GM12878 (cell line): ENCODE results near the gene ZNF689. TPM values are rescaled to one million over a fixed set of nuclear protein-coding genes. Genes with fewer than 3 reads are reported as not detected.
A peak's percentile ranks its signal among the peaks of the same experiment; 100 is the strongest.

ENCODE experiments used
- ATF7 ChIP-seq: fragments of 450-650 bp; IDR thresholded peaks from 2 replicates; pipeline ENCODE4 v1.6.1; 2016; ENCODE audit warnings: low read depth, mild to moderate bottlenecking
- BRCA1 ChIP-seq: IDR thresholded peaks from 2 replicates; pipeline ENCODE4 v1.6.1; 2011; ENCODE audit warnings: low read depth, low read length, improper control_type of control experiment
- CBX3 ChIP-seq: fragments of 200-600 bp; sonication (generic); IDR thresholded peaks from 2 replicates; pipeline ENCODE4 v1.6.1; 2016; ENCODE audit warnings: low read depth, borderline replicate concordance
- CHD2 ChIP-seq: IDR thresholded peaks from 2 replicates; pipeline ENCODE4 v1.6.1; 2011; ENCODE audit warnings: low read depth, low read length, improper control_type of control experiment, borderline replicate concordance
- EED ChIP-seq: sonication (generic); IDR thresholded peaks from 2 replicates; pipeline ENCODE4 v1.6.1; 2016; ENCODE audit warnings: antibody characterized with exemption, low read depth
- ETV6 ChIP-seq, 2 experiments: fragments of 450-650 bp in 1 of 2; IDR thresholded peaks in 1 of 2; conservative IDR thresholded peaks in 1 of 2; 2 replicates each; pipeline ENCODE4 v1.6.1; 2014; ENCODE audit warnings: antibody characterized with exemption in 1 of 2, borderline replicate concordance in 1 of 2, low read depth in 1 of 2, mild to moderate bottlenecking in 1 of 2, moderate library complexity in 1 of 2
- EZH2 ChIP-seq: IDR thresholded peaks from 2 replicates; pipeline ENCODE4 v1.6.1; 2012; ENCODE audit warnings: low read depth, mild to moderate bottlenecking, control low read depth, inconsistent platforms, low read length, borderline replicate concordance; ENCODE audit not compliant: control insufficient read depth
- FOXK2 ChIP-seq: fragments of 450-650 bp; IDR thresholded peaks from 2 replicates; pipeline ENCODE4 v1.6.1; 2017; ENCODE audit warnings: mild to moderate bottlenecking, moderate library complexity
- FOXM1 ChIP-seq: IDR thresholded peaks from 2 replicates; pipeline ENCODE4 v1.6.1; 2012; ENCODE audit warnings: low read depth, mild to moderate bottlenecking, inconsistent platforms, low read length, moderate library complexity
- GABPA ChIP-seq: IDR thresholded peaks from 2 replicates; pipeline ENCODE4 v1.6.1; 2014; ENCODE audit warnings: antibody characterized with exemption, low read depth, mild to moderate bottlenecking, inconsistent platforms
- JUNB ChIP-seq: IDR thresholded peaks from 2 replicates; pipeline ENCODE4 v1.6.1; 2016; ENCODE audit warnings: antibody characterized with exemption, mild to moderate bottlenecking
- KAT2A ChIP-seq: conservative IDR thresholded peaks from 2 replicates; pipeline ENCODE4 v1.6.1; 2011; ENCODE audit warnings: low read depth, low read length; ENCODE audit not compliant: control insufficient read depth
- MAX ChIP-seq: IDR thresholded peaks from 2 replicates; pipeline ENCODE4 v1.6.1; 2012; ENCODE audit warnings: low read depth, low read length, improper control_type of control experiment
- NFYA ChIP-seq: IDR thresholded peaks from 2 replicates; pipeline ENCODE4 v1.6.1; 2011; ENCODE audit warnings: low read depth, mild to moderate bottlenecking, low read length, improper control_type of control experiment, borderline replicate concordance
- NFYB ChIP-seq: IDR thresholded peaks from 2 replicates; pipeline ENCODE4 v1.6.1; 2011; ENCODE audit warnings: low read depth, mild to moderate bottlenecking, low read length, improper control_type of control experiment, moderate library complexity; ENCODE audit not compliant: insufficient read depth
- NR2C1 ChIP-seq: fragments of 450-650 bp; IDR thresholded peaks from 2 replicates; pipeline ENCODE4 v1.6.1; 2017; ENCODE audit warnings: antibody characterized with exemption, mild to moderate bottlenecking, moderate library complexity
- PAX5 ChIP-seq: IDR thresholded peaks from 2 replicates; pipeline ENCODE4 v1.6.1; 2011; ENCODE audit warnings: low read depth, low read length, borderline replicate concordance
- RAD51 ChIP-seq: fragments of 450-650 bp; IDR thresholded peaks from 2 replicates; pipeline ENCODE4 v1.6.1; 2016; ENCODE audit warnings: moderate library complexity, mild to moderate bottlenecking, inconsistent platforms
- SMARCA5 ChIP-seq: fragments of 450-650 bp; IDR thresholded peaks from 2 replicates; pipeline ENCODE4 v1.6.1; 2017; ENCODE audit warnings: mild to moderate bottlenecking
- SP1 ChIP-seq: IDR thresholded peaks from one replicate; pipeline ENCODE4 v1.6.1; 2011; ENCODE audit warnings: low read depth, low read length
- STAT3 ChIP-seq: IDR thresholded peaks from 2 replicates; pipeline ENCODE4 v1.6.1; 2011; ENCODE audit warnings: low read depth, low read length, improper control_type of control experiment
- YY1 ChIP-seq: IDR thresholded peaks from 2 replicates; pipeline ENCODE4 v1.6.1; 2011; ENCODE audit warnings: low read depth, mild to moderate bottlenecking, low read length
- ZNF384 ChIP-seq: IDR thresholded peaks from 2 replicates; pipeline ENCODE4 v1.6.1; 2012; ENCODE audit warnings: low read depth, mild to moderate bottlenecking, low read length, improper control_type of control experiment, borderline replicate concordance
- polyA plus RNA-seq, 11 experiments: library from polyadenylated mRNA; depleted of rRNA in 4 of 11; unstranded in 6 of 11; stranded (reverse) in 5 of 11; fragments of >200 nt; fragmentation: Nextera tagmentation in 4 of 11; fragmentation: Illumina TruSeq in 1 of 11; extraction: Ambion mirVana in 4 of 11; extraction: Trizol in 1 of 11; gene quantifications; 1 replicate in 1 of 11; 2 replicates in 10 of 11; pipeline versions ENCODE4 v1.2.1 to v1.2.3, GENCODE V29; 2011 to 2016; ENCODE audit warnings: inconsistent platforms in 2 of 11, missing spikeins in 2 of 11, low read depth in 1 of 11
- total RNA-seq, 4 experiments: library from RNA; depleted of rRNA in 3 of 4; stranded (reverse); fragments of >200 nt in 3 of 4; fragmentation: Illumina TruSeq in 1 of 4; extraction: Trizol in 1 of 4; gene quantifications; 2 replicates each; pipeline versions ENCODE4 v1.2.1 to v1.2.3, GENCODE V29; 2013 to 2021
- TF ChIP-seq, protein P1 (sequence below): fragments of 450-650 bp; IDR thresholded peaks from 2 replicates; pipeline ENCODE4 v1.6.1; 2017; ENCODE audit warnings: borderline replicate concordance
- TF ChIP-seq, protein P2 (sequence below): fragments of 450-650 bp; IDR thresholded peaks from 2 replicates; pipeline ENCODE4 v1.6.1; 2017; ENCODE audit warnings: mild to moderate bottlenecking
- TF ChIP-seq, protein P3 (sequence below): fragments of 450-650 bp; IDR thresholded peaks from 2 replicates; pipeline ENCODE4 v1.6.1; 2016; ENCODE audit warnings: mild to moderate bottlenecking

ZNF689 gene
- total and polyA plus RNA-seq, 10 of the 15 experiments (the other 5 are each of a cell fraction or from before 2014, with no cell fraction given), result 4.7 to 13.2 (median 8.5) TPM

DNA sequence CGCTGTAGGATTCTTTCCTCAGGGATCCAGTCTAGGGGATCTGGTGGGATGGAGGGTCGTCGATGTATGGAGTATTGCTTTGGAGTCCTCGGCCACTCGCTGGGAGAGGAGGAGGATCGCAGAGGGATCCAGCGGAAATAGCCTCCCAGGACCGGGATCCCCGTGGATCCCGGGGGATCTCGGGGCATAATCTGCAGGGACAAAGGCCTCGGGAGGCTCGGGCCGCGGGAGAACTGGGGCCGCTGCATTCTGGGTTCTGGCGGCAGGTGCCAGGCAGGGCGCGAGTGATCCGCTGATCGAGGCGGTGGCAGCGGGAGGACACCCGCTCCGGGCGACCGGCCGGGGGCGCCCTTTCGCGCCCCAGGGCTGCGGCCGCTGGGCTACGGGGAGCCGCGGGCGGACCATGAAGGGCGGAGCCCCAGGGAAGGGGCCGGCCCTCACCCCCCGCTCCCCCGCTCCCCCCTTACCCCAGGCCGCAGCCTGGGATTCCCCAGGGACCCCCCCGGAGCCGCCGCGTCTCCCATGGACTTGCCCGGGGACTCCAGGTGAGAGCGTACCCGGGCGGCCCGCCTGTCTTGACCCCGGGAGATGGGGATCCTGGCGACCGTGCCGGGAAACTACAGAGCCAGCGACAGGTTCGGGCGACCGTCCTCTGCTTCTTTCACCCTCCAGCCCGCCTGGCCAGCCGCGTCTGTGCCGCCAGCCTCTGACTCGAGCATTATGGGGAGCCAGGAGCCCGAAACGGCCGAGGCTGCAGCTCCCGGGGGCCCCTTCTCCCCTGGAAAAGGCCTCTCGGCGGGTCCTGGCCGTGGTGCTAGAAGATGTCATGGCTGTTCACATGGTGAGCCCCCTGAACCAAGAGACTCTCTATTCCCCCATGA lies 41.2 kb upstream of the ZNF689 start (continued):
- TF ChIP-seq NFYB, result no peak
- TF ChIP-seq JUNB, result no peak
- no peak for TF ChIP-seq RAD51
- TF ChIP-seq KAT2A, result no peak
- 0 out of 2 replicates have a peak, but pooled peaks have one; percentile 37 for TF ChIP-seq EED
- TF ChIP-seq FOXM1, result no peak
- TF ChIP-seq, protein P1, sequence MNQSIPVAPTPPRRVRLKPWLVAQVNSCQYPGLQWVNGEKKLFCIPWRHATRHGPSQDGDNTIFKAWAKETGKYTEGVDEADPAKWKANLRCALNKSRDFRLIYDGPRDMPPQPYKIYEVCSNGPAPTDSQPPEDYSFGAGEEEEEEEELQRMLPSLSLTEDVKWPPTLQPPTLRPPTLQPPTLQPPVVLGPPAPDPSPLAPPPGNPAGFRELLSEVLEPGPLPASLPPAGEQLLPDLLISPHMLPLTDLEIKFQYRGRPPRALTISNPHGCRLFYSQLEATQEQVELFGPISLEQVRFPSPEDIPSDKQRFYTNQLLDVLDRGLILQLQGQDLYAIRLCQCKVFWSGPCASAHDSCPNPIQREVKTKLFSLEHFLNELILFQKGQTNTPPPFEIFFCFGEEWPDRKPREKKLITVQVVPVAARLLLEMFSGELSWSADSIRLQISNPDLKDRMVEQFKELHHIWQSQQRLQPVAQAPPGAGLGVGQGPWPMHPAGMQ, result no peak
- no peak for TF ChIP-seq CHD2
- no peak for TF ChIP-seq EZH2
- TF ChIP-seq, protein P2, sequence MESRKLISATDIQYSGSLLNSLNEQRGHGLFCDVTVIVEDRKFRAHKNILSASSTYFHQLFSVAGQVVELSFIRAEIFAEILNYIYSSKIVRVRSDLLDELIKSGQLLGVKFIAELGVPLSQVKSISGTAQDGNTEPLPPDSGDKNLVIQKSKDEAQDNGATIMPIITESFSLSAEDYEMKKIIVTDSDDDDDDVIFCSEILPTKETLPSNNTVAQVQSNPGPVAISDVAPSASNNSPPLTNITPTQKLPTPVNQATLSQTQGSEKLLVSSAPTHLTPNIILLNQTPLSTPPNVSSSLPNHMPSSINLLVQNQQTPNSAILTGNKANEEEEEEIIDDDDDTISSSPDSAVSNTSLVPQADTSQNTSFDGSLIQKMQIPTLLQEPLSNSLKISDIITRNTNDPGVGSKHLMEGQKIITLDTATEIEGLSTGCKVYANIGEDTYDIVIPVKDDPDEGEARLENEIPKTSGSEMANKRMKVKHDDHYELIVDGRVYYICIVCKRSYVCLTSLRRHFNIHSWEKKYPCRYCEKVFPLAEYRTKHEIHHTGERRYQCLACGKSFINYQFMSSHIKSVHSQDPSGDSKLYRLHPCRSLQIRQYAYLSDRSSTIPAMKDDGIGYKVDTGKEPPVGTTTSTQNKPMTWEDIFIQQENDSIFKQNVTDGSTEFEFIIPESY, result no peak
- no peak for TF ChIP-seq NFYA
- TF ChIP-seq BRCA1, result no peak
- no peak for TF ChIP-seq ETV6 (conservative IDR thresholded peaks at IDR 0.05 in 1 of 2, IDR thresholded peaks at IDR 0.05 in 1 of 2; ENCODE audit: borderline replicate concordance in 1 of 2, low read depth in 1 of 2)
- no peak for TF ChIP-seq CBX3
- no peak for TF ChIP-seq ATF7
- TF ChIP-seq ZNF384, result no peak
- no peak for TF ChIP-seq MAX
- TF ChIP-seq NR2C1, result no peak
- TF ChIP-seq, protein P3, sequence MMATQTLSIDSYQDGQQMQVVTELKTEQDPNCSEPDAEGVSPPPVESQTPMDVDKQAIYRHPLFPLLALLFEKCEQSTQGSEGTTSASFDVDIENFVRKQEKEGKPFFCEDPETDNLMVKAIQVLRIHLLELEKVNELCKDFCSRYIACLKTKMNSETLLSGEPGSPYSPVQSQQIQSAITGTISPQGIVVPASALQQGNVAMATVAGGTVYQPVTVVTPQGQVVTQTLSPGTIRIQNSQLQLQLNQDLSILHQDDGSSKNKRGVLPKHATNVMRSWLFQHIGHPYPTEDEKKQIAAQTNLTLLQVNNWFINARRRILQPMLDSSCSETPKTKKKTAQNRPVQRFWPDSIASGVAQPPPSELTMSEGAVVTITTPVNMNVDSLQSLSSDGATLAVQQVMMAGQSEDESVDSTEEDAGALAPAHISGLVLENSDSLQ, result no peak
- no peak for TF ChIP-seq PAX5
- TF ChIP-seq SP1, result peak; percentile 38
- TF ChIP-seq YY1, result peak; percentile 81
- peak; percentile 94 for TF ChIP-seq SMARCA5
- TF ChIP-seq STAT3, result no peak
- no peak for TF ChIP-seq GABPA
- no peak for TF ChIP-seq FOXK2
